ENCODE results near the gene B4GALT2.
A peak's percentile ranks its signal among the peaks of the same experiment; 100 is the strongest.

B4GALT2 gene

DNA sequence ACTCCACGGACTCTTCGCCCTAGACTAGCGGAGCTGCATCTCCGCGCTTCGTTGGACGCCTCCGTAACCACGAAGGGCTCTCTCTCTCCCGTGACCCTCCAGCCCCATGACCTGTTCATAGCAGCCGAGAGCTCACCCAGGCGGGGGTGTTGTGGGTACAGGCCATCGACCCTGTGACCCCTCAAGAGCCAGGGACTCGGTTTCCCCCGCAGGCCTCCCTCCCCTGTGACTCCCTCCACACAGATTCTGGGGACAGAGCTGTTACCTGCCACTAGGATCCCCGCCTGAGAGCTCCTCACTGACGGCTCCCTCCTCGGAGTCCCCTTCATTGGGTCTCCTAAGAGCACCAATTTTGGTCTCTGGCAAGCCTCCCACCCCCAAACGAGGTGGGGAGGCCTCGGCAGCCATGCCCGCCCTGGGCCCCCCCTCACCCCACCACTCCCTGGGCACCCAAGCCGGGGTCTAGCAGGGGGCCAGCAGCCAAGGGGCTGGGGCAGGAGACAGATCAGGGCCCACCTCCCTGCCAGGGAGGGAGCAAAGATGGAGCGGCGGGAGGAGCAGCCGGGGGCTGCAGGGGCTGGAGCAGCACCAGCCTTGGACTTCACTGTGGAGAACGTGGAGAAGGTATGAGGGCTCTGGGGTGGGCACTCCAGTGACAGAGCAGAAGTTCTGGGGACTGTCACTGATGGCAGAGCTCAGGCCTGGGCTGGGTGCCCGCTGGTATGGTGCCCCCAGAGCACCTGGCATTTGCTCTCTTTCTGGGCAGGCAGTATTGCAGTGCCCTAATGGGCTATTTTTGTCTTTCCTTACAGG is 31.7 kb upstream of the B4GALT2 start:
- no peak for DNase-seq

- no peak for DNase-seq
Observed at GRCh38 chr1:43947874-43948437, 31.1 kb upstream of the B4GALT2 start.

GRCh38 chr1:43949678-43950077 is 29.3 kb upstream of the B4GALT2 start:
- no peak for DNase-seq

DNA sequence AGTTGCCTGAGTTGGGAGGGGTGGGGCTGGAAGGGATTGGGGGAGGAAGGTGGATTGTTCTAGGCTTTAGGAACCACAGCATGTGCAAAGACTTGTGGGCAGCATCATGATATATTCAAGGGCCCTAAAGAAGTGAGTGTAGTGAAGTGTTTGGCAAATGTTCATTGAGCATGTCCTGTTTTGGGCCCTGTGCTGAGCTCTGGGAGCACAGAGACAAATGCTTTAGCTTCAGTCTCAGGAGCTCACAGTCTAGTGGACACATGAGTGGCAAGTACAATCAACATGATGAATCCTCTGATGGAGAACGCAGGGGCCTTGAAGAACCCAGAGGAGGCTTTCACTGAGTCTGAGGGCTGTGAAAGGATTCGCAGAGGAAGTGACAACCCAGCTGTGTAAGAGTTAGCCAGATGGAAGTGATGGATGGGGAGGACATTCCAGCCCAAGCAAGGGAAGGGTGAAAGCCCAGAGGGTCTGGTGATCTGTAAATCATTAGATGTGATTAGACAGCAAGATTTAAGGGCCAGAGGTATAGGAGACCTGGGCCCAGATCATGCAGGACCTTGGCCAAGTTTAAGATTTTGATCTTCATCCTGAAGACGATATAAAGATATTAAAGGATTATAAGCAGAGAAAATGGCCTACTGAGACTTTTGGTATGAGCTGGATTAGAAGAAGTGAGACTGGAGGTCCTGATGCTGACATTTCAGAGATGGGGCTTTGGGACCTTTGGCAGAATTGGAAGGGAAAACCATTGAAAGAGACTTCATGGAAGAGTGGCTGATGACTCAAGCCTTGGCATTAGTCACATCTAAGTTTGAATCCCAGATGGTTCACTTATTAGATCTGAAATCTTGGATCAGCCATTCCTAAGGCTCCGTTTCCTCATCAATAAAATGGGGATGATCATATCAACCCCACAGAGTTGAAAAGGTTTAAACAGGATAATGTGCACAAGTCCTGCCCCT is 27.7 kb upstream of the B4GALT2 start:
- DNase-seq, result no peak

DNA sequence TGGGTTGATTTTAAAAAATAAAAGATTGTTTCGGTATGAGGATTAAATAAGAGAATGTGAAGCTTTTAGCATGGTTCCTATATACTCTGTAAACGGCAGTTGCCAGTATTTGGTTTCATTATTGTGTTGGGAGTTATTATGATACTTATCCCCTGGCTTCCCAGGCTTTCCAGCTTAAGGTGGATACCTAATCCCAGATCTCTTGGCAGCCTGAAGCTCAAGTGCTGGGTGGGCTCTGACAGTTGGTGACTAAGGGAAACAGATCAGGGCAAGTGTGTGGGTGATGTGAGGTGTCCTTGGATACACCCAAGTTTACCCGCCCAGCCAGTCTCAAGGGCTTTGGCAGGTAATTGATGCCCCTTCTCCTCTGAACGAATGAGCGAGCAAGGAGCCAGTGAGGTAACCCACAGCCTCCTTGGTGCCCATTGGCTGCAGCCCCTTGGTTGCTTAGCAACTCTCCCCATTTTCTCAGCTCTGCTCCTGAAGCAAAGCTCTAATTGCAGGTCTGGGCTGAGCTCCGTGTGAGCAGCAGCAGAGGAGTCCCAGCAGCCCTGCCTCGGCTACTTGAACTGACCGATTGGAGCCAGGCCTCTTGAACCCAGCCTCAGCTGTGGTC is 26.2 kb upstream of the B4GALT2 start:
- DNase-seq, result no peak

DNA sequence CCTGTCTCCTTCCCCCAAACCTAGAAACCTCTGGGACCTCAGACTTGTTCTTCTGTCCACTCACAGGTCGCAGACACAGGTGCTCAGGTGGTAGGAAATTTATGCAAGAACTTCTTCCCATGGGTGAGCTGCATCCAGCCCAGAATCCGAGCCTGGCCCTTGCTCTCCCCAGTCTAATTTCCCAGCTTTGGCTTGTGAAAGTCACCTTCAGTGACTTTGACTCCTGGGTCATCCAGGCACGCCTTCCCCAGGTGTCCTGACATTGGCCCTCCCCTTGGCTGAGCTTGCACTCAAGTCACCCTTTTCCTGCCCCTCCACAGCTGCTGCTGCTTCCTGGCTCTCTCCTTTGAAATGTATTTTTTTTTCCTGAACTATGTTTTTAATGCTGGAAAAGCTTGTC is 25.6 kb upstream of the B4GALT2 start:
- no peak for DNase-seq

GRCh38 chr1:43954036-43954435 is 25.0 kb upstream of the B4GALT2 start:
- DNase-seq, result no peak

- DNase-seq, result no peak
Observed at GRCh38 chr1:43956234-43956633, 22.8 kb upstream of the B4GALT2 start.

DNA sequence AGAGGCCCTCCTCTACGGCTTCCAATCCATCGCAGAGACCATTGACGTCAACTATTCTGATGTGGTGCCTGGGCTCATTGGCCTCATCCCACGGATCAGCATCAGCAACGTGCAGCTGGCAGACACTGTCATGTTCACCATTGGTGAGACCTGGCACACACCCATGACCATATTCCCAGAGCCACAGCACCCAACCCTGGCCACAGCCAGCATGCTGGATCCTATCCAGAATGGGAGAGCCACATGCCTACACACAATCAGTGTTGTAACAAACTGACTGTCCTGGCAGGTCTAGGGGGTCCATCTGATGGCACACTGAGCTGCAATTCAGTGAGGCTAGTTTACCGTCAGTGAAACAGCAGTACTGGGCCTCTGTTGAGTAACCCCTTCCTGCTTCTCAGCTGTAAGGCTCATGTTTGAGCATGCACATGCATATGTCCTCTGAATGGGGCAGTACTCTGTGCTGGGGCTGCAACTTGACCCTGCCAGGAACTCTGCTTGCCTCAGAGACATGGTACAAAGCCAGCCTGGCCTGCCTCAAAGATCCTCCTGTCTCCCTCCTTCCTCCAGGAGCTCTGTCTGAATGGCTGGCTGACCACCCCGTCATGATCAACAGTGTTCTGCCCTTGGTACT is 21.5 kb upstream of the B4GALT2 start:
- no peak for DNase-seq

- no peak for DNase-seq
Observed at GRCh38 chr1:43958351-43959255, 20.4 kb upstream of the B4GALT2 start.

DNA sequence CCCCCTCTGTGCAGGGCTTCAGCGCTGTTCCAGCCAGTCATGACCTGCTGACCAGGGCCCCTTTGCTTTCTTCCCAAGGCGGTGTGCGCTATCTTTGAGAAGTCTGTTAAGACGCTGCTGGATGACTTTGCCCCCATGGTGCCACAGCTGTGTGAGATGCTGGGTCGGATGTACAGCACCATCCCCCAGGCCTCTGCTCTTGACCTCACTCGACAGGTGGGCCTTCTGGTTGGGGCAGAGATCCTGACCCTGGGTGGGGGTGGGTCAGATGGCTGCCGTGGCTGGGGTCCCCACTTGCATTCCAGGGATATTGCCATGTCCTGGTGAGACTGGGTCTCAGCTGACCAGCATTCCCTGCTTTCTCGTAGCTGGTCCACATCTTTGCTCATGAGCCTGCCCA is 18.2 kb upstream of the B4GALT2 start:
- no peak for DNase-seq

GRCh38 chr1:43961692-43962091 is 17.3 kb upstream of the B4GALT2 start:
- no peak for DNase-seq

DNA sequence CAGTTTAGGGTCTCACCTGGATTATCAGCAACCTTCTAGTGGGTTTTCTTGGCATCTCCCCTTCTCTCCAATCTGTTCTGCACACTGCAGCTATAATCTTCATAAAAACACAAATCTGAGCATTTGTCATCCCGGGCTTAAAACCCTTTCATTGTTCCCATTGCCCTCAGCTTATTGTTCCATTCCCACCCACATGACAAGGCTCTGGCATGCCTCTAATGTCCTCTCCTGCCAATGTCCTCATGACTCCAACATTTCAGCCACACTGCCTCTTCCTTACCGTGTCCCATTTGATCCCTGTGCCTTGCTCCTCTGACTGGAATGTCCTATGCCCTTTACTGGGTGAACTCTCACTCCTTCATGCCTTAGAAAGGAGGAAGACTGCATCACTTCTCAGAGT is 16.7 kb upstream of the B4GALT2 start:
- no peak for DNase-seq

GRCh38 chr1:43963006-43963405 is 16.0 kb upstream of the B4GALT2 start:
- no peak for DNase-seq

DNA sequence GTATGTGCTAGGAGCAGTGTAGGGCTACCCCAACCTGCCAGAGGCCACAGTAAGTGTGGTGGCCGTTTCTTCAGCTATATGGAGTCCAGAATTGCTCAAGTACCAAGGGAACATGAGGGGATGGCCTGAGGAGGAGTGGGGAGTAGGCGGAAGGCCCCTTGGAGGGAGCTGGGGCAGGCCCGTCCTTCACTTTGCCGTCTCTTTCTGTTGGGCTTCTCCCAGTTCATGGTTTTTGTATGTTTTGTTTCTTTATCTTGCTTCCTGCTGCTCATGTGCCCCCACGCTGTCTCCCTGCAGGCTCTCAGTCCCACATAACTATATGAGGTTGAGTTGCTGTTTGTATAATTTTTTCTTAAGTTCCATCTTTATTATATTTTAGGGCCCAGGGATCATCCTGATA is 15.1 kb upstream of the B4GALT2 start:
- DNase-seq, result no peak

- DNase-seq, result no peak
Observed at GRCh38 chr1:43965316-43965715, 13.7 kb upstream of the B4GALT2 start.

DNA sequence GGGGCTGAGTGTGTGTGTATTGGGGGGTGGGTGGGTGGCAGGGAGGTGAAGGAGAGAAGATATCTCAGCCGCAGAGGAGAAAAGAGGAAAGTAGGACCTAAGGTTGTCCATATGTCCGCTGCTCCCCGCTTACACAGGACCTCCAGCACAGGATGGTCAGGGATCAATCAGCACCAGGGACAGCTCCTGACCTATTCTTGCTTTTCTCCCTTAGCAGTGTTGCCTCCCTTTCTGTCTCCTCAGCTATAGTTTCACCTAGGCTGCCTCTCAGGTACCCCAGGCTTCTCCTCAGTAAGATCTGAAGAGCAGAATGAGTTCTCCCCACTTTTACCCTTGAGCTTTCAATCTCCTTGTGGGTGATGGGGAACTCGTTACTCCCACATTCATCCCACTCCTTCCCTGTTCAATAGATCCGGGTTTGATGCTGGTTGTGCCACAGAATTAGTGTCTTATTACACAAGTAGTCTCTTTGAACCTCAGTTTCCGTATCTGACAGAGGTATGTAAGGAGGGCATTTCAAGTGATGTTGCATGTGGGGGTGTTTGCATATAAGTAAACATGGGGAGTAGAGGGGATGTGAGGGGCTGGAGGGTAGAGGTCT is 10.6 kb upstream of the B4GALT2 start:
- DNase-seq, result no peak

GRCh38 chr1:43969416-43969745 is 9.6 kb upstream of the B4GALT2 start:
- no peak for DNase-seq

- DNase-seq, result peak; percentile 90
Observed at GRCh38 chr1:43969746-43970466, 9.1 kb upstream of the B4GALT2 start, which contains the start of gene DPH2. Gene DPH2 (plus strand): TSS chr1:43970010. CDS start chr1:43970176, 166 bp downstream.

DNA sequence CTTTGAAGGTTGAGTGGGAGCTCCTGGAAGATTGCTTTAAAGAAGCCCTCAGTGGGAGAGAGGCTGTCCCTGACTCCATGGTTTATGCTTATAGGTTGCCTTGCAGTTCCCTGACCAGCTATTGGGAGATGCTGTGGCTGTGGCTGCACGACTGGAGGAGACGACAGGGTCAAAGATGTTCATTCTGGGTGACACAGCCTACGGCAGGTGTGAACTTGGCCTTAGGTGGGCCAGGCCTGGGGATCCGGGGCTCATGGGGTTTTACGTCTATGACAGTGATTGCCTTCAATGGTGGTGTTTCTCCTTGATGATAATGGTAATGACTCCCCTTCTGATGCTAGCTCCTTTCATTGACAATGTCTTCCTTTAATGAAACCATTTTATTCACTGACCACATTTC is 8.5 kb upstream of the B4GALT2 start:
- no peak for DNase-seq

Data from activated CD4-positive, CD25-positive, alpha-beta regulatory T cell treated with anti-CD3 and anti-CD28 coated beads, Interleukin-2, amount 50 U/mL, for 72 hours (primary cell).